HCT116 (cell line): ENCODE data around the gene SASS6. TPM values are rescaled to one million over a fixed set of nuclear protein-coding genes. Genes with fewer than 3 reads are reported as not detected.

Experiments
- ATAC-seq: fragments of 200-7000 bp; cut with Tn5 transposase; 2 replicates; pipeline ENCODE4 v1.9.1; 2020; ENCODE audit warnings: mild to moderate bottlenecking, moderate library complexity
- BruUV-seq: library from RNA; stranded (reverse); fragments of 400-500 nt; replicated peaks from 2 replicates; lab custom pipeline; 2021; lab: Mats Ljungman, UMichigan
- CTCF ChIA-PET: fragments of 300-600 bp; sonication (Branson Sonifier 250); formaldehyde crosslinking; loops from one replicate; lab custom pipeline; 2021; ENCODE audit warnings: antibody characterized with exemption; lab: Charles Lee
- POLR2A ChIA-PET: fragments of 300-600, 350-600 bp; sonication (Branson Sonifier 250); formaldehyde crosslinking; loops from one replicate; lab custom pipeline; 2021; ENCODE audit warnings: antibody characterized with exemption; lab: Charles Lee
- RAD21 ChIA-PET, 2 experiments: fragments of 300-600 bp; sonication (Branson Sonifier 250); formaldehyde crosslinking; loops; one replicate each; lab custom pipeline; 2023; ENCODE audit warnings: low total read pairs in 2 of 2; ENCODE audit not compliant: uncharacterized antibody in 2 of 2, unreplicated experiment in 2 of 2, low non-redundant PET in 1 of 2; lab: Charles Lee
- DNase-seq: peaks from one replicate; pipeline ENCODE4 v3.0.0-alpha.2; 2010; ENCODE audit warnings: low read depth, low spot score
- H2AFZ ChIP-seq: fragments of 200-600 bp; shearing (Covaris generic), sonication (generic); 2 replicates; pipeline ENCODE4 v1.6.1; 2017; ENCODE audit warnings: low read depth, mixed run types, mixed read lengths, antibody characterized with exemption, low read length; ENCODE audit not compliant: poor library complexity, severe bottlenecking
- H3K27ac ChIP-seq: 2 replicates; pipeline ENCODE4 v1.5.1; 2012; ENCODE audit warnings: low read depth, low read length
- H3K27me3 ChIP-seq: fragments of 200-600 bp; sonication (generic); 2 replicates; pipeline ENCODE4 v1.6.1; 2016; ENCODE audit warnings: mixed run types, low read length, mixed read lengths; ENCODE audit not compliant: insufficient read depth
- H3K36me3 ChIP-seq, 2 experiments: fragments of 200-500 bp in 1 of 2; fragments of 200-600 bp in 1 of 2; sonication (Bioruptor generic) in 1 of 2; sonication (generic) in 1 of 2; 2 replicates each; pipeline versions ENCODE4 v1.5.1 to v1.6.1; 2014 to 2016; ENCODE audit warnings: low read length in 2 of 2, inconsistent platforms in 1 of 2, mixed read lengths in 1 of 2, mixed run types in 1 of 2; ENCODE audit not compliant: insufficient read depth in 2 of 2, control insufficient read depth in 1 of 2
- H3K4me1 ChIP-seq, 2 experiments: fragments of 200-600 bp in 1 of 2; sonication (generic) in 1 of 2; 2 replicates each; pipeline versions ENCODE4 v1.5.1 to v1.6.1; 2012 to 2017; ENCODE audit warnings: low read length in 2 of 2, inconsistent platforms in 1 of 2, mild to moderate bottlenecking in 1 of 2, mixed read lengths in 1 of 2, mixed run types in 1 of 2, moderate library complexity in 1 of 2; ENCODE audit not compliant: insufficient read depth in 2 of 2, control insufficient read depth in 1 of 2
- H3K4me2 ChIP-seq: fragments of 200-600 bp; sonication (generic); 2 replicates; pipeline ENCODE4 v1.6.1; 2017; ENCODE audit warnings: mixed run types, low read length, mixed read lengths
- H3K4me3 ChIP-seq, 2 experiments: fragments of 200-600 bp in 1 of 2; sonication (generic) in 1 of 2; replicated peaks in 1 of 2; 2 replicates each; pipeline ENCODE4 v1.5.1; 2011 to 2016; ENCODE audit warnings: low read length in 2 of 2, control low read depth in 1 of 2, low read depth in 1 of 2, mild to moderate bottlenecking in 1 of 2, mixed read lengths in 1 of 2, mixed run types in 1 of 2
- H3K79me2 ChIP-seq: fragments of 200-600 bp; sonication (generic); 2 replicates; pipeline ENCODE4 v1.6.1; 2017; ENCODE audit warnings: mild to moderate bottlenecking, mixed run types, low read length, moderate library complexity, mixed read lengths; ENCODE audit not compliant: insufficient read depth
- H3K9ac ChIP-seq: fragments of 200-600 bp; sonication (generic); 2 replicates; pipeline ENCODE4 v1.6.1; 2016; ENCODE audit warnings: low read length, mixed read lengths
- H3K9me2 ChIP-seq: fragments of 200-600 bp; sonication (generic), shearing (Covaris generic); 2 replicates; pipeline ENCODE4 v1.6.1; 2017; ENCODE audit warnings: mixed run types, mild to moderate bottlenecking, moderate library complexity; ENCODE audit not compliant: insufficient read depth
- H3K9me3 ChIP-seq, 2 experiments: fragments of 200-500 bp in 1 of 2; fragments of 200-600 bp in 1 of 2; sonication (Bioruptor generic) in 1 of 2; sonication (generic) in 1 of 2; 2 replicates each; pipeline ENCODE4 v1.6.1; 2014 to 2017; ENCODE audit warnings: low read length in 2 of 2, mixed read lengths in 2 of 2, inconsistent platforms in 1 of 2, low read depth in 1 of 2, mild to moderate bottlenecking in 1 of 2, mixed run types in 1 of 2, moderate library complexity in 1 of 2; ENCODE audit not compliant: control insufficient read depth in 1 of 2, insufficient read depth in 1 of 2
- H4K20me1 ChIP-seq: fragments of 200-600 bp; sonication (generic), shearing (Covaris generic); 2 replicates; pipeline ENCODE4 v1.6.1; 2017; ENCODE audit warnings: mixed run types, mild to moderate bottlenecking, moderate library complexity; ENCODE audit not compliant: insufficient read depth
- CTCF ChIP-seq, 3 experiments: fragments of 200-600 bp in 1 of 3; sonication (generic) in 1 of 3; IDR thresholded peaks in 2 of 3; conservative IDR thresholded peaks in 1 of 3; 2 replicates each; pipeline ENCODE4 v1.5.1; 2012 to 2017; ENCODE audit warnings: low read depth in 2 of 3, low read length in 2 of 3, antibody characterized with exemption in 1 of 3, borderline replicate concordance in 1 of 3, control low read depth in 1 of 3, mild to moderate bottlenecking in 1 of 3, mixed read lengths in 1 of 3, mixed run types in 1 of 3, moderate library complexity in 1 of 3; ENCODE audit not compliant: insufficient read depth in 1 of 3
- EGR1 ChIP-seq: IDR thresholded peaks from 2 replicates; pipeline ENCODE4 v1.6.1; 2012; ENCODE audit warnings: low read depth
- MAX ChIP-seq: IDR thresholded peaks from 2 replicates; pipeline ENCODE4 v1.6.1; 2012
- POLR2A ChIP-seq: IDR thresholded peaks from 2 replicates; pipeline ENCODE4 v1.7.0; 2011; ENCODE audit warnings: borderline replicate concordance; ENCODE audit not compliant: insufficient read depth, insufficient read length; ENCODE audit errors: extremely low read depth
- RAD21 ChIP-seq: IDR thresholded peaks from 2 replicates; pipeline ENCODE4 v1.6.1; 2012; ENCODE audit warnings: low read depth, mild to moderate bottlenecking
- SIN3A ChIP-seq: IDR thresholded peaks from 2 replicates; pipeline ENCODE4 v1.6.1; 2012; ENCODE audit warnings: low read depth
- SRF ChIP-seq: IDR thresholded peaks from 2 replicates; pipeline ENCODE4 v1.6.1; 2012; ENCODE audit warnings: low read depth
- ZBTB33 ChIP-seq: IDR thresholded peaks from 2 replicates; pipeline ENCODE4 v1.6.1; 2011; ENCODE audit warnings: mild to moderate bottlenecking, low read length, moderate library complexity; ENCODE audit not compliant: insufficient replicate concordance; ENCODE audit errors: extremely low read depth
- ZNF274 ChIP-seq: fragments of 200-500 bp; sonication (Bioruptor generic); IDR thresholded peaks from 2 replicates; pipeline ENCODE4 v1.6.1; 2014; ENCODE audit warnings: mild to moderate bottlenecking, low read depth, low read length, inconsistent platforms
- intact Hi-C: fragments of 100-400 bp; cut with micrococcal nuclease; formaldehyde crosslinking; loops from 2 replicates; pipeline ENCODE4 v1.10.0; 2022
- total RNA-seq: library from RNA; stranded (reverse); gene quantifications from one replicate; pipeline ENCODE4 v1.2.1, GENCODE V29; 2021; ENCODE audit not compliant: unreplicated experiment

Gene SASS6
- total RNA-seq, 1 experiment from 2014 or later = 13.7 TPM

GRCh38 chr1:100080331-100080730 is 52.4 kb downstream of the SASS6 start:
- no peak overlapping the region for H3K9ac ChIP-seq

More at GRCh38 chr1:100080331-100080730, 52.4 kb downstream of the SASS6 start:
- Histone ChIP-seq H3K4me2 (no peak overlapping the region), H4K20me1 (no peaks in the 10 kb centered on the region; the same call in 1 of the 2 replicates), H3K27ac (no peak overlapping the region), H3K4me3 (no peak overlapping the region), H2AFZ (no peak overlapping the region), H3K27me3 (no peaks in the 10 kb centered on the region), H3K9me2 (no peaks in the 10 kb centered on the region), H3K79me2 (peaks cover 12% of the 10 kb centered on the region; the same call in 1 of the 2 replicates), H3K9me3 (no peaks in the 10 kb centered on the region), H3K36me3 (peaks cover 23 to 28% of the 10 kb centered on the region in 2 experiments), H3K4me1 (no peaks in the 10 kb centered on the region)
- CTCF ChIA-PET = no interaction called here
- intact Hi-C loops = no loop called here
- DNase-seq = no peak
- ATAC-seq = no peak
- TF ChIP-seq ZNF274 (no peak), ZBTB33 (no peak), SRF (no peak), SIN3A (no peak), EGR1 (no peak), POLR2A (no peak), RAD21 (no peak), MAX (no peak), CTCF (IDR thresholded peaks at IDR 0.05 in 2 of 3, conservative IDR thresholded peaks at IDR 0.05 in 1 of 3; ENCODE audit: borderline replicate concordance in 1 of 3, insufficient read depth in 1 of 3, low read depth in 2 of 3, low read length in 2 of 3) (no peak)
- RAD21 ChIA-PET = no interaction called here
- no TSS peak for BruUV-seq
- POLR2A ChIA-PET = no interaction called here
